ENCODE data around the gene OR1C1. TPM values are rescaled to one million over a fixed set of nuclear protein-coding genes. Genes with fewer than 3 reads are reported as not detected.

Gene OR1C1
- total RNA-seq, 1 experiment from 2014 or later: not detected

DNA sequence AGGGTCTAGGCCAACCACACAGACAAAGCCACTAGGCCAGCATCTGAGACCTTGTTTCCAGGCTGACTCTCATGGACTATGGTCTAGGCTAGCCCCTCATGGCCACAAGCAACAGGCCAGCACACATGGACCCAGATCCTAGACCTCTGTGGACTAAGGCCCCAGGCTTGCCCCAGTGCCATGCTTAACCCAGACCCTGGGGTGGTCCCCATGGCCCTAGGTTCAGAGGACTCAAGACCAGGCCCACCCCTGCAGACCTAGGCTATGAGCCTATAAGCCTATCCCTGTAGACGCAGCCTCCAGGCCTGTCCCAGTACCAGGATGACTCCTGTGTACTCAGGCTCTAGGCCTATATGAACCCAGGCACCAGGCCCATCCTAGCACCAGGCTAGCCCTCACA lies 10.5 kb downstream of the OR1C1 start:
- Histone ChIP-seq H3K4me1 (ENCODE audit: insufficient read depth, low read length) (no peaks in the 10 kb centered on the region), H3T11ph (ENCODE audit: low read length) (no peak overlapping the region), H2BK120ac (ENCODE audit: low read depth, low read length, poor library complexity, severe bottlenecking) (no peak overlapping the region), H3K27me3 (ENCODE audit: insufficient read depth, low read length) (no peaks in the 10 kb centered on the region), H4K20me1 (ENCODE audit: control insufficient read depth, insufficient read depth, insufficient read length) (no peaks in the 10 kb centered on the region), H3K9me3 (ENCODE audit: control insufficient read depth, low read depth, low read length) (peaks cover 13% of the 10 kb centered on the region), H2AK5ac (ENCODE audit: insufficient read length, low read length) (no peak overlapping the region), H3K4me2 (ENCODE audit: insufficient read depth, insufficient read length, low read length) (no peak overlapping the region), H3K56ac (ENCODE audit: insufficient read length, low read depth, low read length) (no peak overlapping the region), H2BK20ac (ENCODE audit: low read depth, low read length, poor library complexity, severe bottlenecking) (no peak overlapping the region), H4K8ac (replicated peaks; ENCODE audit: insufficient read length, low read depth, low read length) (no peak overlapping the region), H2BK5ac (ENCODE audit: insufficient read length, low read length) (no peak overlapping the region), H2BK12ac (ENCODE audit: insufficient read length, low read depth, low read length) (no peak overlapping the region), H3K27ac (ENCODE audit: insufficient read length, low read depth, low read length) (no peak overlapping the region), H3K14ac (ENCODE audit: insufficient read depth, low read length) (no peak overlapping the region), H3K23me2 (ENCODE audit: insufficient read length, low read depth, low read length, poor library complexity, severe bottlenecking) (no peaks in the 10 kb centered on the region), H2AFZ (ENCODE audit: low read length) (no peak overlapping the region), H3K9ac (ENCODE audit: extremely low read depth, insufficient read length, low read length) (no peak overlapping the region), H3K23ac (ENCODE audit: insufficient read length, low read depth, low read length) (no peak overlapping the region), H4K5ac (ENCODE audit: insufficient read length, low read depth, low read length) (no peak overlapping the region), H4K91ac (ENCODE audit: insufficient read length, low read depth, low read length) (no peak overlapping the region), H3K79me2 (ENCODE audit: insufficient read depth, low read length) (no peaks in the 10 kb centered on the region), H3K4ac (ENCODE audit: low read depth, low read length) (no peak overlapping the region), H2BK15ac (ENCODE audit: low read depth, low read length) (no peak overlapping the region), H3K18ac (ENCODE audit: insufficient read length, low read depth, low read length) (no peak overlapping the region), H3K79me1 (ENCODE audit: insufficient read depth, low read depth, low read length, poor library complexity, severe bottlenecking) (no peaks in the 10 kb centered on the region)
- no peaks in the 10 kb centered on the region; a peak in 2 of 7 replicates for H3K36me3 Mint-ChIP-seq (ENCODE audit: insufficient read depth in 1 of 3, low read depth in 3 of 3)
- no peak for DNase-seq
- H3K9me3 Mint-ChIP-seq: peaks cover 42 to 46% of the 10 kb centered on the region in 2 experiments
- WGBS (ENCODE audit: extremely low coverage, insufficient read length, low lambda C conversion rate): no CpG with 5 or more reads among the region's 1 CpG
- H3K27ac Mint-ChIP-seq: no peak overlapping the region
- no peaks in the 10 kb centered on the region for H3K27me3 Mint-ChIP-seq (ENCODE audit: low read depth)
- H3K4me1 Mint-ChIP-seq: no peaks in the 10 kb centered on the region
- H3K4me3 Mint-ChIP-seq: no peak overlapping the region
- TF ChIP-seq, protein P1, sequence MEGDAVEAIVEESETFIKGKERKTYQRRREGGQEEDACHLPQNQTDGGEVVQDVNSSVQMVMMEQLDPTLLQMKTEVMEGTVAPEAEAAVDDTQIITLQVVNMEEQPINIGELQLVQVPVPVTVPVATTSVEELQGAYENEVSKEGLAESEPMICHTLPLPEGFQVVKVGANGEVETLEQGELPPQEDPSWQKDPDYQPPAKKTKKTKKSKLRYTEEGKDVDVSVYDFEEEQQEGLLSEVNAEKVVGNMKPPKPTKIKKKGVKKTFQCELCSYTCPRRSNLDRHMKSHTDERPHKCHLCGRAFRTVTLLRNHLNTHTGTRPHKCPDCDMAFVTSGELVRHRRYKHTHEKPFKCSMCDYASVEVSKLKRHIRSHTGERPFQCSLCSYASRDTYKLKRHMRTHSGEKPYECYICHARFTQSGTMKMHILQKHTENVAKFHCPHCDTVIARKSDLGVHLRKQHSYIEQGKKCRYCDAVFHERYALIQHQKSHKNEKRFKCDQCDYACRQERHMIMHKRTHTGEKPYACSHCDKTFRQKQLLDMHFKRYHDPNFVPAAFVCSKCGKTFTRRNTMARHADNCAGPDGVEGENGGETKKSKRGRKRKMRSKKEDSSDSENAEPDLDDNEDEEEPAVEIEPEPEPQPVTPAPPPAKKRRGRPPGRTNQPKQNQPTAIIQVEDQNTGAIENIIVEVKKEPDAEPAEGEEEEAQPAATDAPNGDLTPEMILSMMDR (conservative IDR thresholded peaks at IDR 0.05): no peak

All from H9 (cell line).